CD8-positive, alpha-beta memory T cell (primary cell): ENCODE results near the gene LYRM4. TPM values are rescaled to one million over a fixed set of nuclear protein-coding genes. Genes with fewer than 3 reads are reported as not detected.

ENCODE experiments used
- CTCF ChIA-PET: fragments of 350-600 bp; sonication (Branson Sonifier 250); formaldehyde crosslinking; loops from one replicate; lab custom pipeline; 2021; ENCODE audit warnings: antibody characterized with exemption; lab: Charles Lee
- POLR2A ChIA-PET: fragments of 350-600 bp; sonication (Branson Sonifier 250); formaldehyde crosslinking; loops from one replicate; lab custom pipeline; 2021; ENCODE audit warnings: antibody characterized with exemption; lab: Charles Lee
- DNase-seq, 5 donors: peaks; one replicate each; pipeline versions ENCODE4 v3.0.0 to v3.0.0-alpha.2; 2020 to 2022; ENCODE audit warnings: mixed read lengths in 1 of 5
- H3K27ac ChIP-seq: one replicate; pipeline ENCODE4 v1.7.0; 2013; ENCODE audit warnings: low read depth, mild to moderate bottlenecking, low read length, moderate library complexity
- H3K27me3 ChIP-seq: 2 replicates; pipeline ENCODE4 v1.7.0; 2013; ENCODE audit warnings: low read length, mild to moderate bottlenecking; ENCODE audit not compliant: insufficient read depth, poor library complexity, severe bottlenecking
- H3K36me3 ChIP-seq: 2 replicates; pipeline ENCODE4 v1.7.0; 2013; ENCODE audit warnings: mild to moderate bottlenecking, low read length, moderate library complexity; ENCODE audit not compliant: insufficient read depth
- H3K4me1 ChIP-seq: 2 replicates; pipeline ENCODE4 v1.7.0; 2013; ENCODE audit warnings: mild to moderate bottlenecking, low read length, moderate library complexity; ENCODE audit not compliant: insufficient read depth
- H3K4me3 ChIP-seq: 2 replicates; pipeline ENCODE4 v1.7.0; 2013; ENCODE audit warnings: mild to moderate bottlenecking, low read length
- H3K9me3 ChIP-seq: 2 replicates; pipeline ENCODE4 v1.7.0; 2013; ENCODE audit warnings: mild to moderate bottlenecking, low read length
- H3K27ac Mint-ChIP-seq, 8 donors: one replicate each; pipeline ENCODE4 v1.8.0; 2020 to 2021; ENCODE audit warnings: mixed read lengths in 8 of 8, mild to moderate bottlenecking in 6 of 8, inconsistent platforms in 3 of 8, moderate library complexity in 3 of 8
- H3K27me3 Mint-ChIP-seq, 2 donors: one replicate each; pipeline ENCODE4 v1.8.0; 2020 to 2021; ENCODE audit warnings: mixed read lengths in 2 of 2, mild to moderate bottlenecking in 1 of 2, moderate library complexity in 1 of 2
- H3K36me3 Mint-ChIP-seq, 3 donors: one replicate each; pipeline ENCODE4 v1.8.0; 2020 to 2021; ENCODE audit warnings: mixed read lengths in 3 of 3, inconsistent platforms in 1 of 3, mild to moderate bottlenecking in 1 of 3
- H3K4me1 Mint-ChIP-seq, 3 donors: one replicate each; pipeline ENCODE4 v1.8.0; 2020 to 2021; ENCODE audit warnings: mixed read lengths in 3 of 3, inconsistent platforms in 1 of 3, mild to moderate bottlenecking in 1 of 3
- H3K4me3 Mint-ChIP-seq, 7 donors: one replicate each; pipeline ENCODE4 v1.8.0; 2020 to 2021; ENCODE audit warnings: mixed read lengths in 7 of 7, mild to moderate bottlenecking in 6 of 7, moderate library complexity in 4 of 7, inconsistent platforms in 2 of 7
- H3K9me3 Mint-ChIP-seq, 5 donors: one replicate each; pipeline ENCODE4 v1.8.0; 2020 to 2022; ENCODE audit warnings: mixed read lengths in 5 of 5, mild to moderate bottlenecking in 3 of 5, moderate library complexity in 2 of 5, inconsistent platforms in 1 of 5
- polyA plus RNA-seq: library from polyadenylated mRNA; unstranded; fragments of 300-500 nt; fragmentation: Illumina TruSeq; gene quantifications from one replicate; pipeline ENCODE4 v1.2.3, GENCODE V29; 2021
- total RNA-seq, 2 experiments: library from RNA; stranded (reverse); gene quantifications; one replicate each; pipeline ENCODE4 v1.2.3, GENCODE V29; 2021

LYRM4 gene
- total and polyA plus RNA-seq, 3 experiments from 2014 or later: 26.5 to 58.2 (median 55.1) TPM

DNA sequence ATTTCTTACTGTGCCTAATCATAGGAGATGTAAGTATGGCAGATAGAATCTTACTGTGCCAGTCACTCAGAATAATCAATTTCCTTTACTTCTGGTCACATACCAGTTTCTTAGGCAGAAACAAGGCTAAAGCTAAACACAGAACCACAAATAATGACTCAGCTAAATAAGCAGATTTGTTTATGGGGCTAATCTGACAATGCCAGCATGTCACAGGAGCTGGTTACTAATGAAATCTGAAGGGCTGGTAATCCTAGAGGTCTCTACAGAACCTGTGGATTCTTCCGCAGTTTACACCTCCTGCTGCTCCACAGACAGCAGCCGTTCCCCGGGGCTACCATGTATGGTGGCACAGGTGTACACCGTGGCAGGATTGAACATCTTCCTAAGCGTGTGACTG lies 80.8 kb downstream of the LYRM4 start:
- H3K36me3 ChIP-seq: no peaks in the 10 kb centered on the region
- Mint-ChIP-seq H3K9me3 (no peaks in the 10 kb centered on the region), H3K4me3 (no peak overlapping the region), H3K27ac (no peak overlapping the region), H3K36me3 (peaks cover 0 to 8% (median 5%) of the 10 kb centered on the region in 3 donors), H3K27me3 (no peaks in the 10 kb centered on the region), H3K4me1 (peaks cover 29 to 35% (median 33%) of the 10 kb centered on the region in 3 donors)
- H3K27ac ChIP-seq: no peak overlapping the region
- H3K27me3 ChIP-seq: no peaks in the 10 kb centered on the region
- CTCF ChIA-PET: no interaction called here
- no peak for DNase-seq
- no peaks in the 10 kb centered on the region for H3K9me3 ChIP-seq
- POLR2A ChIA-PET: no interaction called here
- peaks cover 40% of the 10 kb centered on the region for H3K4me1 ChIP-seq
- H3K4me3 ChIP-seq: no peak overlapping the region

DNA sequence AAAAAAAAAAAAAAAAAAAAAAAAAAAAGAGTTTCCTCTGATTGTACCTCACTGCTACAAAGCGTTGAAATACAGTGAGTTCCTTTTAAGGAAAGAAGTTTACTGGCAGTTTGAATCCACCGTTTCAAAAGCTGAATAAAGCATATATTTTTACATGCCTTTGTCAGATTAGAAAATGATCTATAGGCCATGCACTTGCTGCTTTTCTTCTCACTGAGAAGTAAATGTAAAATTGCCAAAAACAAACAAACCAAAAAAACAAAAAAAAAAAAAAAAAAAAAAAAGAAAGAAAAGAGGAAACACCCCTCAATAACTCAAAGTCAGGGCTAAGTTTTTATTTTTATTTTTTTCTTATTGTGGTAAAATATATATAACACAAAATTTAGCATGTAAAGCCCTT lies 81.9 kb downstream of the LYRM4 start:
- no peaks in the 10 kb centered on the region for H3K27me3 ChIP-seq
- no peak overlapping the region for H3K27ac Mint-ChIP-seq
- DNase-seq: peak in 1 of 5 donors; percentile 32
- POLR2A ChIA-PET: no interaction called here
- peaks cover 40 to 46% (median 45%) of the 10 kb centered on the region in 3 donors for H3K4me1 Mint-ChIP-seq
- peaks cover 0 to 8% (median 4%) of the 10 kb centered on the region in 3 donors for H3K36me3 Mint-ChIP-seq
- no peaks in the 10 kb centered on the region for H3K27me3 Mint-ChIP-seq
- H3K27ac ChIP-seq: no peak overlapping the region
- H3K4me3 Mint-ChIP-seq: no peak overlapping the region
- peaks cover 49% of the 10 kb centered on the region for H3K4me1 ChIP-seq
- CTCF ChIA-PET: no interaction called here
- H3K36me3 ChIP-seq: no peaks in the 10 kb centered on the region
- no peaks in the 10 kb centered on the region for H3K9me3 Mint-ChIP-seq
- H3K9me3 ChIP-seq: no peaks in the 10 kb centered on the region
- no peak overlapping the region for H3K4me3 ChIP-seq

DNA sequence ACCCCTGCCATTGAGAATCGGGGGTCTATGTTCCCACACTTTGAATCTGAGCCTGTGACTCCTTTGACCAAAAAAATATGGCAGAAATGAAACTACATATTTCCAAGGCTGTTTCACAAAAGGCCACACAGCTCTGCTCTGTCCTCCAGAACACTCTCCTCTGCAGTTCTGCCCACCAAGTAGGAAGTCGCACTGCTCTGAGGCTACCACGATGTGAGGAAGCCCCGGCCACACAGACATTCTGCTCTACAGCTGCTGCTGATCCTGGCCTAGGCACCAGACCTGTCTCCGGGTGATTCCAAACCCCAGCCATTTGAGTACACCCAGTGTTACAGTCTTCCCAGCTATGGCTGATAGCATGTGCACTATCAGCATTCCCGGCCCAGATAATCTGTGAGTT lies 85.1 kb downstream of the LYRM4 start:
- no peaks in the 10 kb centered on the region for H3K27me3 ChIP-seq
- H3K36me3 ChIP-seq: no peaks in the 10 kb centered on the region
- no peaks in the 10 kb centered on the region for H3K9me3 ChIP-seq
- H3K27me3 Mint-ChIP-seq: no peaks in the 10 kb centered on the region
- ChIA-PET POLR2A (no interaction called here), CTCF (no interaction called here)
- no peak overlapping the region for H3K27ac ChIP-seq
- peak overlapping the region in 6 of 7 donors; percentile 4 to 88 (median 58) for H3K4me3 Mint-ChIP-seq
- DNase-seq: peak in 2 of 5 donors; percentile 11 to 36
- H3K4me3 ChIP-seq: no peak overlapping the region
- H3K36me3 Mint-ChIP-seq: no peaks in the 10 kb centered on the region
- peaks cover 46 to 59% (median 57%) of the 10 kb centered on the region in 3 donors for H3K4me1 Mint-ChIP-seq
- no peaks in the 10 kb centered on the region for H3K9me3 Mint-ChIP-seq
- peaks cover 56% of the 10 kb centered on the region for H3K4me1 ChIP-seq
- H3K27ac Mint-ChIP-seq: peak overlapping the region; percentile 71 to 96 (median 86)

DNA sequence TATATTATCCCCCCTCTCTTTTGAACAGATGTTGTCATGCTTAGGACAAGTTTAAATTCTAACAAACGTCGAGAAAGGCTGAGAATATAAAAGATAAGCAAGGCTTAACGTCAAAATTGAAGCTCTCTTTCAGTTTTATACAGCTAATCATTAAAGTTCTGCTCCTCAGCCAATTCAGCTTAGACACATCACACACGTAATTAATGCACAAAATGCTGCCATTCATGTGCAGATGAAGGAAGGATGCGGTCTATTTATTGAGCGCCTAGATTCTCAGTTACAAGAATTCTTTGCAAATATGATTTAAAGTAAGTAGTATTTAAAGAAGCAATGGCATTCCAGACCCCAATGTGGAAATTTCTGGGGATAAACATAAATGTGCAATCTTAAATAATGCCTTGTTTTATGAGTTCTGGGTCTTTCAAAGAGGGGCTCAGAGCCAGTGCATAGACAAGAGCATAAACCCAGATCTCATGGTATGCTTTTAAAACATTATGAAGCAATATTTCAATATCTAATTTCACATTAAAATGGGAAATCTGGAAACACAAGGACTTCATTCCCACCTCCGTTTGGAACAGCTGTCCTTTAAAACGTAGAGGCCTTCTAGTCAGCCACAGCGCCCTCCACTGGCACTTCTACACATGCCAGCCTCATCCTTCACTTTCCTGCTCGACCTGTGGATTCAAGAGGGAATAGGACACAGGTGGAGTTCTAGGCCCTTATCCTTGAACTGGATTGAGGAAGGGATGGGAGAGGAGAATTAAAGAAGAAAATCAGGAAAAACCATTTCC lies 85.8 kb downstream of the LYRM4 start:
- Histone ChIP-seq H3K27me3 (no peaks in the 10 kb centered on the region), H3K36me3 (no peaks in the 10 kb centered on the region), H3K27ac (peak overlapping the region; percentile 59), H3K4me1 (peaks cover 56% of the 10 kb centered on the region), H3K9me3 (no peaks in the 10 kb centered on the region), H3K4me3 (peak overlapping the region; percentile 53)
- peak in 2 of 5 donors; percentile 14 to 41 for DNase-seq
- ChIA-PET CTCF (interaction anchor here (0.6 to 1.6 kb wide), 3 partner anchors 16 to 129 kb away, joined by 3 to 8 read pairs (median 3); no protein-coding TSS in a partner anchor), POLR2A (interaction anchor here (0.6 to 1.6 kb wide), 4 partner anchors 31 to 87 kb away, joined by 3 to 7 read pairs (median 3); partner anchors contain the start of gene LYRM4)
- Mint-ChIP-seq H3K4me3 (peak overlapping the region; percentile 23 to 88 (median 66)), H3K27ac (peak overlapping the region; percentile 47 to 93 (median 84)), H3K27me3 (no peaks in the 10 kb centered on the region), H3K4me1 (peaks cover 46 to 59% (median 55%) of the 10 kb centered on the region in 3 donors), H3K36me3 (no peaks in the 10 kb centered on the region), H3K9me3 (no peaks in the 10 kb centered on the region)

DNA sequence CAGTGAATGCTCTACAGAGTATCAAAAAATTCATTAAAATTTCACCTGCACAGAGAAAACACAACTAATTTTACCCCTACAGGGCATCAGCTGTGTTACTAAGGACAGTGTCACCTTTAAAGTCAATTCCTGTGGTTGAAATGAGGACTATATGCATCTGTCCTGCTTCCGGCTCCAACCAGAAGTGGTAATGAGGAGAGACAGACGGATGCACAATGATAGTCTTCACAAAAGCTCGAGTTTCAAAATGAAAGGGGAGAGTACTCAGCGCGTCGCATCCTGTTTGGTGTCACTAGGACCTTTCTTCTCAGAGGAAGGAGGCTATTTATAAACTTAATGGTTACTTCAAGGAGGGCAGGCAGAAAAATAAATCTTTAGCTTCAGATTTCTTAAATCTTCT lies 86.5 kb downstream of the LYRM4 start:
- H3K9me3 Mint-ChIP-seq: no peaks in the 10 kb centered on the region

DNA sequence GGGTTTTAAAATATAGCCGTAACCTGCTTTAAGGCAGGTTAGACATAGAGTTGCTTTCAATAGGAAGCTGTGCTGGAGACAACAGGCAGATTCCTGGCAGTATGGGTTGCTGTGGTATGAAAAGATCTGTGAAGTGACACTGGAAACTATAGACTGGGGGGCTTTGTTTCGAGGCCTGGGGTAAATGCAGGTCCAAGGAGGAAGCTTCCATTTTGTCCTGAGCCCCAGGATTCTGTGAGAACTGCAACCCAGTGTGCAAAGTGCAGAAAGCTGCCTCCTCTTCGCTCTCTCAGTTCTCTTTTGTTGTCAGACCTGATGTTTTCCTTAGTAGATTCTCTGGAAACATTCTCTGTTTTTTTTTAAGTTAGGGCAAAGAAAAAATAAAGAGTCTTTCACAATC lies 86.9 kb downstream of the LYRM4 start:
- peak overlapping the region; percentile 12 to 93 (median 80) for H3K27ac Mint-ChIP-seq
- H3K4me3 Mint-ChIP-seq: peak overlapping the region; percentile 23 to 78 (median 66)
- no peaks in the 10 kb centered on the region for H3K9me3 ChIP-seq
- CTCF ChIA-PET: interaction anchor here (1.0 to 1.6 kb wide), 4 partner anchors 17 to 130 kb away, joined by 3 to 8 read pairs (median 4); no protein-coding TSS in a partner anchor
- H3K4me1 ChIP-seq: peaks cover 50% of the 10 kb centered on the region
- no peaks in the 10 kb centered on the region for H3K9me3 Mint-ChIP-seq
- H3K4me3 ChIP-seq: peak overlapping the region; percentile 41
- H3K27me3 ChIP-seq: no peaks in the 10 kb centered on the region
- no peaks in the 10 kb centered on the region for H3K27me3 Mint-ChIP-seq
- POLR2A ChIA-PET: interaction anchor here (1.1 to 1.6 kb wide), 3 partner anchors 30 to 88 kb away, joined by 3 to 7 read pairs (median 3); partner anchors contain the start of gene LYRM4
- DNase-seq: no peak
- peaks cover 40 to 53% (median 50%) of the 10 kb centered on the region in 3 donors for H3K4me1 Mint-ChIP-seq
- no peaks in the 10 kb centered on the region for H3K36me3 ChIP-seq
- no peaks in the 10 kb centered on the region for H3K36me3 Mint-ChIP-seq
- H3K27ac ChIP-seq: peak overlapping the region; percentile 59

More for the DNA sequence above, 86.5 kb downstream of the LYRM4 start:
- Histone ChIP-seq H3K36me3 (no peaks in the 10 kb centered on the region), H3K9me3 (no peaks in the 10 kb centered on the region), H3K27ac (peak overlapping the region; percentile 59), H3K4me1 (peaks cover 51% of the 10 kb centered on the region), H3K4me3 (peak overlapping the region; percentile 53), H3K27me3 (no peaks in the 10 kb centered on the region)
- CTCF ChIA-PET: interaction anchor here (1.0 to 1.6 kb wide), 4 partner anchors 17 to 129 kb away, joined by 3 to 8 read pairs (median 4); no protein-coding TSS in a partner anchor
- Mint-ChIP-seq H3K4me1 (peaks cover 42 to 55% (median 51%) of the 10 kb centered on the region in 3 donors), H3K4me3 (peak overlapping the region; percentile 23 to 78 (median 66)), H3K27me3 (no peaks in the 10 kb centered on the region), H3K27ac (peak overlapping the region; percentile 12 to 93 (median 80)), H3K36me3 (no peaks in the 10 kb centered on the region)
- POLR2A ChIA-PET: interaction anchor here (0.6 to 1.6 kb wide), 4 partner anchors 31 to 88 kb away, joined by 3 to 7 read pairs (median 3); partner anchors contain the start of gene LYRM4
- DNase-seq: peak; percentile 11 to 70 (median 66)

DNA sequence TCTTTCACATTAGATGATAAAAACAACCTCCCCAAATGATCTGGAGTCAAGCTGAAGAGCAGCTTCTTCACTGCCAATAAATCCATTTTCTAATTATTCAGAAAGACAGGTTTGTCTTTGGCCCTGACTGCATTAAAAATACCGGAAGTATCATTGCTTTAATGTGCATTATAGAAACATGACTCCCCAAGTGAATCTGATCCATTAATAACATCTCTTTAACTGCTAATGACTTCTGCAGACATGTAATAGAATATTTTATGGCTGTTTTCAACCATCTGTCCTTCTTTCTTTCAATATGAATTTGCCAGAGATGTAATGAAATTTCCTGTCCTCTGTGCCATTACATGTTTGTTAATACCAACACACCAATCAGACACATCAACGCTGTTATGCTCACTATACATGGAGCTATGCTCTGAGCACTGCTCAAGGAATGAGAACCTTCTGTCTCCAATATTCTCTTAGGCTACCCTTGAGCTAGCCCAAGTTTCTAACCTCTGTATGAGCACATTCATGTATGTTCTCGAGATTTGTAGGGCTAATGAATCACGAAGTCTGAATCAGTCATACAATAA lies 87.8 kb downstream of the LYRM4 start:
- no peak overlapping the region for H3K4me3 Mint-ChIP-seq
- no peaks in the 10 kb centered on the region for H3K36me3 Mint-ChIP-seq
- H3K27ac Mint-ChIP-seq: peak overlapping the region in 3 of 8 donors; percentile 26 to 71 (median 66)

More for the DNA sequence above, 87.8 kb downstream of the LYRM4 start:
- no peaks in the 10 kb centered on the region for H3K9me3 ChIP-seq
- H3K36me3 ChIP-seq: no peaks in the 10 kb centered on the region
- Mint-ChIP-seq H3K27me3 (peaks cover 0 to 3% of the 10 kb centered on the region in 2 donors), H3K4me1 (peaks cover 38 to 51% (median 49%) of the 10 kb centered on the region in 3 donors), H3K9me3 (no peaks in the 10 kb centered on the region)
- peaks cover 46% of the 10 kb centered on the region for H3K4me1 ChIP-seq
- DNase-seq: no peak
- CTCF ChIA-PET: interaction anchor here (1.0 to 1.2 kb wide), 2 partner anchors 26 to 30 kb away, joined by 3 read pairs; no protein-coding TSS in a partner anchor
- no peaks in the 10 kb centered on the region for H3K27me3 ChIP-seq
- POLR2A ChIA-PET: no interaction called here
- H3K27ac ChIP-seq: no peak overlapping the region
- no peak overlapping the region for H3K4me3 ChIP-seq
